OCI-LY3 (cell line): Measurements from ENCODE around the gene ANKRD44.

ENCODE experiments used
- H2AFZ ChIP-seq: fragments of 200-600, 300-600 bp; shearing (Covaris generic); 2 replicates; pipeline ENCODE4 v1.6.0; 2014; ENCODE audit warnings: antibody characterized with exemption, low read depth, low read length
- H3K27ac ChIP-seq: fragments of 200-600, 300-600 bp; sonication (generic); 2 replicates; pipeline ENCODE4 v1.5.1; 2014; ENCODE audit warnings: mild to moderate bottlenecking, low read length, moderate library complexity, mixed read lengths
- H3K27me3 ChIP-seq: fragments of 200-600, 300-600 bp; sonication (generic); 2 replicates; pipeline ENCODE4 v1.6.1; 2014; ENCODE audit warnings: low read depth, low read length, mixed read lengths
- H3K36me3 ChIP-seq: fragments of 200-600, 300-600 bp; sonication (generic); replicated peaks from 2 replicates; pipeline ENCODE3; 2014; ENCODE audit warnings: low read depth, low read length, mixed read lengths
- H3K4me1 ChIP-seq: fragments of 300-600, 200-600 bp; sonication (generic); 2 replicates; pipeline ENCODE4 v1.6.1; 2014; ENCODE audit warnings: low read length, mixed read lengths
- H3K4me2 ChIP-seq: fragments of 200-600, 300-600 bp; sonication (generic); 2 replicates; pipeline ENCODE4 v1.6.1; 2014; ENCODE audit warnings: low read length, mixed read lengths
- H3K4me3 ChIP-seq: fragments of 300-600, 200-600 bp; sonication (generic); 2 replicates; pipeline ENCODE4 v1.5.1; 2014; ENCODE audit warnings: antibody characterized with exemption, mild to moderate bottlenecking, low read length, moderate library complexity
- H3K79me2 ChIP-seq: fragments of 300-600, 200-600 bp; shearing (Covaris generic); 2 replicates; pipeline ENCODE4 v1.6.1; 2014; ENCODE audit warnings: mild to moderate bottlenecking, low read length, mixed read lengths
- H3K9ac ChIP-seq: fragments of 300-600, 200-600 bp; shearing (Covaris generic); 2 replicates; pipeline ENCODE4 v1.6.0; 2014; ENCODE audit warnings: mild to moderate bottlenecking, low read length, moderate library complexity
- H3K9me3 ChIP-seq: fragments of 200-600, 300-600 bp; shearing (Covaris generic); 2 replicates; pipeline ENCODE4 v1.6.1; 2014; ENCODE audit warnings: low read length, mixed read lengths; ENCODE audit not compliant: insufficient read depth
- H4K20me1 ChIP-seq: fragments of 200-600, 300-600 bp; sonication (generic); 2 replicates; pipeline ENCODE4 v1.6.1; 2016; ENCODE audit warnings: low read length, mixed read lengths; ENCODE audit not compliant: insufficient read depth
- CTCF ChIP-seq: fragments of 200-600, 300-600 bp; sonication (generic); IDR thresholded peaks from 2 replicates; pipeline ENCODE4 v1.5.1; 2014; ENCODE audit warnings: antibody characterized with exemption, low read length, low read depth
- EZH2phosphoT487 ChIP-seq: fragments of 200-600 bp; shearing (Covaris generic); IDR thresholded peaks from 2 replicates; pipeline ENCODE4 v1.6.1; 2018; ENCODE audit warnings: antibody characterized with exemption, mixed run types, low read depth

The ANKRD44 gene

GRCh38 chr2:196984903-196985302 lies 325.7 kb downstream of the ANKRD44 start:
- TF ChIP-seq CTCF (no peak), EZH2phosphoT487 (no peak)
- Histone ChIP-seq H3K4me1 (no peaks in the 10 kb centered on the region), H3K9me3 (no peaks in the 10 kb centered on the region), H3K27me3 (no peaks in the 10 kb centered on the region), H3K4me3 (no peak overlapping the region), H3K27ac (no peak overlapping the region), H4K20me1 (no peaks in the 10 kb centered on the region), H2AFZ (no peak overlapping the region), H3K9ac (no peak overlapping the region), H3K79me2 (no peaks in the 10 kb centered on the region), H3K36me3 (no peaks in the 10 kb centered on the region), H3K4me2 (no peak overlapping the region)

GRCh38 chr2:196983934-196984333 lies 326.6 kb downstream of the ANKRD44 start:
- Histone ChIP-seq H3K4me2 (no peak overlapping the region), H3K9me3 (no peaks in the 10 kb centered on the region), H3K9ac (no peak overlapping the region), H3K79me2 (no peaks in the 10 kb centered on the region), H3K27me3 (no peaks in the 10 kb centered on the region), H3K4me3 (no peak overlapping the region), H3K4me1 (no peaks in the 10 kb centered on the region), H3K36me3 (no peaks in the 10 kb centered on the region), H3K27ac (no peak overlapping the region), H4K20me1 (no peaks in the 10 kb centered on the region), H2AFZ (no peak overlapping the region)
- no peak for TF ChIP-seq EZH2phosphoT487
- TF ChIP-seq CTCF, result no peak

- TF ChIP-seq EZH2phosphoT487 (no peak), CTCF (no peak)
- no peak overlapping the region for H2AFZ ChIP-seq
- H3K4me3 ChIP-seq, result no peak overlapping the region
- H4K20me1 ChIP-seq, result no peaks in the 10 kb centered on the region
- H3K36me3 ChIP-seq, result no peaks in the 10 kb centered on the region
- H3K9me3 ChIP-seq, result no peaks in the 10 kb centered on the region
- H3K4me1 ChIP-seq, result no peaks in the 10 kb centered on the region
- H3K79me2 ChIP-seq, result no peaks in the 10 kb centered on the region
- no peak overlapping the region for H3K9ac ChIP-seq
- H3K27me3 ChIP-seq, result no peaks in the 10 kb centered on the region
- H3K4me2 ChIP-seq, result no peak overlapping the region
- H3K27ac ChIP-seq, result no peak overlapping the region
These were observed 330.1 kb downstream of the ANKRD44 start for GRCh38 chr2:196980473-196980872.

GRCh38 chr2:196980001-196980400 lies 330.6 kb downstream of the ANKRD44 start:
- Histone ChIP-seq H3K79me2 (no peaks in the 10 kb centered on the region), H3K36me3 (no peaks in the 10 kb centered on the region), H3K9me3 (no peaks in the 10 kb centered on the region), H3K4me3 (no peak overlapping the region), H3K4me1 (no peaks in the 10 kb centered on the region), H3K9ac (no peak overlapping the region), H4K20me1 (no peaks in the 10 kb centered on the region), H3K27ac (no peak overlapping the region), H2AFZ (no peak overlapping the region), H3K27me3 (no peaks in the 10 kb centered on the region), H3K4me2 (no peak overlapping the region)
- TF ChIP-seq CTCF (no peak), EZH2phosphoT487 (no peak)
